Stimulated activated naive CD8-positive, alpha-beta T cell treated with anti-CD3 and anti-CD28 coated beads, Interleukin-15, Interleukin-2, amounts not matched to agents 100 ng/mL and 50 ng/mL, for 24 hours (primary cell): ENCODE results near the gene NUP98.

ENCODE experiments used
- H3K27ac Mint-ChIP-seq: one replicate; pipeline ENCODE4 v1.8.0; 2021; ENCODE audit warnings: mild to moderate bottlenecking, mixed read lengths
- H3K27me3 Mint-ChIP-seq: one replicate; pipeline ENCODE4 v1.8.0; 2021; ENCODE audit warnings: mixed read lengths
- H3K36me3 Mint-ChIP-seq: one replicate; pipeline ENCODE4 v1.8.0; 2021; ENCODE audit warnings: low read depth, mixed read lengths
- H3K4me1 Mint-ChIP-seq: one replicate; pipeline ENCODE4 v1.8.0; 2021; ENCODE audit warnings: low read depth, mixed read lengths
- H3K4me3 Mint-ChIP-seq: one replicate; pipeline ENCODE4 v1.8.0; 2021; ENCODE audit warnings: mild to moderate bottlenecking, mixed read lengths
- H3K9me3 Mint-ChIP-seq: one replicate; pipeline ENCODE4 v1.8.0; 2021; ENCODE audit warnings: mixed read lengths

The NUP98 gene

GRCh38 chr11:3833449-3833848 lies 36.1 kb upstream of the NUP98 start:
- Mint-ChIP-seq H3K4me1 (peaks cover 84% of the 10 kb centered on the region), H3K27me3 (no peaks in the 10 kb centered on the region), H3K9me3 (no peaks in the 10 kb centered on the region), H3K4me3 (peak overlapping the region; percentile 89), H3K27ac (peak overlapping the region; percentile 96), H3K36me3 (peaks cover 85% of the 10 kb centered on the region)

- Mint-ChIP-seq H3K27ac (peak overlapping the region; percentile 96), H3K4me1 (peaks cover 78% of the 10 kb centered on the region), H3K27me3 (no peaks in the 10 kb centered on the region), H3K36me3 (peaks cover 84% of the 10 kb centered on the region), H3K4me3 (peak overlapping the region; percentile 89), H3K9me3 (no peaks in the 10 kb centered on the region)
These were observed 35.5 kb upstream of the NUP98 start for GRCh38 chr11:3832816-3833215.

GRCh38 chr11:3831378-3832239 lies 34.3 kb upstream of the NUP98 start:
- Mint-ChIP-seq H3K4me1 (peaks cover 68% of the 10 kb centered on the region), H3K4me3 (peak overlapping the region; percentile 89), H3K27ac (peak overlapping the region; percentile 96), H3K9me3 (no peaks in the 10 kb centered on the region), H3K27me3 (no peaks in the 10 kb centered on the region), H3K36me3 (peaks cover 88% of the 10 kb centered on the region)

GRCh38 chr11:3830730-3831129 lies 33.4 kb upstream of the NUP98 start:
- Mint-ChIP-seq H3K4me3 (peak overlapping the region; percentile 89), H3K36me3 (peaks cover 92% of the 10 kb centered on the region), H3K27ac (peak overlapping the region; percentile 96), H3K9me3 (no peaks in the 10 kb centered on the region), H3K27me3 (no peaks in the 10 kb centered on the region), H3K4me1 (peaks cover 68% of the 10 kb centered on the region)

- Mint-ChIP-seq H3K27ac (peak overlapping the region; percentile 96), H3K4me1 (peaks cover 67% of the 10 kb centered on the region)
These were observed 32.7 kb upstream of the NUP98 start for GRCh38 chr11:3830088-3830487.

GRCh38 chr11:3827434-3828186 lies 30.3 kb upstream of the NUP98 start:
- Mint-ChIP-seq H3K27me3 (no peaks in the 10 kb centered on the region), H3K36me3 (peaks cover 79% of the 10 kb centered on the region), H3K27ac (peak overlapping the region; percentile 43), H3K4me3 (no peak overlapping the region), H3K4me1 (peaks cover 59% of the 10 kb centered on the region), H3K9me3 (no peaks in the 10 kb centered on the region)

More at GRCh38 chr11:3830088-3830487, 32.7 kb upstream of the NUP98 start:
- Mint-ChIP-seq H3K9me3 (no peaks in the 10 kb centered on the region), H3K27me3 (no peaks in the 10 kb centered on the region), H3K36me3 (peaks cover 90% of the 10 kb centered on the region), H3K4me3 (no peak overlapping the region)

- Mint-ChIP-seq H3K9me3 (no peaks in the 10 kb centered on the region), H3K4me3 (no peak overlapping the region), H3K27ac (peak overlapping the region; percentile 77), H3K27me3 (no peaks in the 10 kb centered on the region), H3K4me1 (peaks cover 50% of the 10 kb centered on the region), H3K36me3 (peaks cover 70% of the 10 kb centered on the region)
These were observed 29.4 kb upstream of the NUP98 start for GRCh38 chr11:3826721-3827120.

- Mint-ChIP-seq H3K27me3 (no peaks in the 10 kb centered on the region), H3K9me3 (no peaks in the 10 kb centered on the region), H3K4me1 (peaks cover 39% of the 10 kb centered on the region), H3K27ac (peak overlapping the region; percentile 84), H3K36me3 (peaks cover 59% of the 10 kb centered on the region), H3K4me3 (no peak overlapping the region)
These were observed 28.3 kb upstream of the NUP98 start for GRCh38 chr11:3825473-3826154.

GRCh38 chr11:3824714-3825472 lies 27.5 kb upstream of the NUP98 start:
- peaks cover 32% of the 10 kb centered on the region for H3K4me1 Mint-ChIP-seq
- no peaks in the 10 kb centered on the region for H3K27me3 Mint-ChIP-seq
- H3K27ac Mint-ChIP-seq = peak overlapping the region; percentile 51
- no peaks in the 10 kb centered on the region for H3K9me3 Mint-ChIP-seq
- no peak overlapping the region for H3K4me3 Mint-ChIP-seq
- peaks cover 51% of the 10 kb centered on the region for H3K36me3 Mint-ChIP-seq

- peaks cover 31% of the 10 kb centered on the region for H3K4me1 Mint-ChIP-seq
- H3K27me3 Mint-ChIP-seq = no peaks in the 10 kb centered on the region
- no peak overlapping the region for H3K4me3 Mint-ChIP-seq
- peaks cover 44% of the 10 kb centered on the region for H3K36me3 Mint-ChIP-seq
- H3K27ac Mint-ChIP-seq = peak overlapping the region; percentile 49
- H3K9me3 Mint-ChIP-seq = no peaks in the 10 kb centered on the region
These were observed 26.6 kb upstream of the NUP98 start for GRCh38 chr11:3823762-3824506.

- no peaks in the 10 kb centered on the region for H3K27me3 Mint-ChIP-seq
- H3K4me1 Mint-ChIP-seq = peaks cover 31% of the 10 kb centered on the region
- H3K36me3 Mint-ChIP-seq = peaks cover 44% of the 10 kb centered on the region
- H3K4me3 Mint-ChIP-seq = no peak overlapping the region
- H3K9me3 Mint-ChIP-seq = no peaks in the 10 kb centered on the region
- H3K27ac Mint-ChIP-seq = no peak overlapping the region
These were observed 25.9 kb upstream of the NUP98 start for GRCh38 chr11:3823303-3823702.

- Mint-ChIP-seq H3K27me3 (no peaks in the 10 kb centered on the region), H3K4me3 (no peak overlapping the region), H3K36me3 (peaks cover 36% of the 10 kb centered on the region), H3K27ac (no peak overlapping the region), H3K9me3 (no peaks in the 10 kb centered on the region), H3K4me1 (peaks cover 31% of the 10 kb centered on the region)
These were observed 25.0 kb upstream of the NUP98 start for GRCh38 chr11:3822312-3822711.

GRCh38 chr11:3820971-3821370 lies 23.6 kb upstream of the NUP98 start:
- no peak overlapping the region for H3K4me3 Mint-ChIP-seq
- H3K4me1 Mint-ChIP-seq = peaks cover 25% of the 10 kb centered on the region

More at GRCh38 chr11:3820971-3821370, 23.6 kb upstream of the NUP98 start:
- Mint-ChIP-seq H3K9me3 (no peaks in the 10 kb centered on the region), H3K36me3 (peaks cover 24% of the 10 kb centered on the region), H3K27me3 (no peaks in the 10 kb centered on the region), H3K27ac (no peak overlapping the region)
